ENCODE data around the gene ANAPC7. TPM values are rescaled to one million over a fixed set of nuclear protein-coding genes. Genes with fewer than 3 reads are reported as not detected.

The ANAPC7 gene
- total and polyA plus RNA-seq, 9 of the 15 experiments (the other 6 are each of a cell fraction or from before 2014, with no cell fraction given), result 46.7 to 158 (median 109) TPM

- TF ChIP-seq POLR2H (tag; IDR thresholded peaks at IDR 0.05; ENCODE audit: low read depth) (peak; percentile 76), BHLHE40 (IDR thresholded peaks at IDR 0.05; ENCODE audit: low read length) (peak; percentile 43; the same call in 1 of the 2 replicates), NR2C2 (CRISPR knock-in tag; IDR thresholded peaks at IDR 0.05) (no peak), NR2C2 (tag; IDR thresholded peaks at IDR 0.05) (0 out of 2 replicates have a peak, but pooled peaks have one; percentile 33), CTBP1 (IDR thresholded peaks at IDR 0.05; ENCODE audit: borderline replicate concordance) (peak; percentile 35; the same call in 1 of the 2 replicates), MYC (IDR thresholded peaks at IDR 0.05; ENCODE audit: low read depth, low read length) (peak; percentile 99), MYC (CRISPR knock-in tag; IDR thresholded peaks at IDR 0.05; ENCODE audit: borderline replicate concordance, low read depth) (peak; percentile 97), KLF13 (tag; IDR thresholded peaks at IDR 0.05; ENCODE audit: borderline replicate concordance, low read depth) (no peak), THRA (IDR thresholded peaks at IDR 0.05) (no peak), RBFOX2 (IDR thresholded peaks at IDR 0.05; ENCODE audit: low read depth, low read length) (peak; percentile 96), MTA1 (IDR thresholded peaks at IDR 0.05; ENCODE audit: borderline replicate concordance) (peak; percentile 64; the same call in 1 of the 2 replicates), SREBF2 (CRISPR knock-in tag; IDR thresholded peaks at IDR 0.05) (no peak), ARID2 (IDR thresholded peaks at IDR 0.05) (no peak), ZNF3 (CRISPR knock-in tag; IDR thresholded peaks at IDR 0.05) (no peak)
- TF ChIP-seq, protein P1, sequence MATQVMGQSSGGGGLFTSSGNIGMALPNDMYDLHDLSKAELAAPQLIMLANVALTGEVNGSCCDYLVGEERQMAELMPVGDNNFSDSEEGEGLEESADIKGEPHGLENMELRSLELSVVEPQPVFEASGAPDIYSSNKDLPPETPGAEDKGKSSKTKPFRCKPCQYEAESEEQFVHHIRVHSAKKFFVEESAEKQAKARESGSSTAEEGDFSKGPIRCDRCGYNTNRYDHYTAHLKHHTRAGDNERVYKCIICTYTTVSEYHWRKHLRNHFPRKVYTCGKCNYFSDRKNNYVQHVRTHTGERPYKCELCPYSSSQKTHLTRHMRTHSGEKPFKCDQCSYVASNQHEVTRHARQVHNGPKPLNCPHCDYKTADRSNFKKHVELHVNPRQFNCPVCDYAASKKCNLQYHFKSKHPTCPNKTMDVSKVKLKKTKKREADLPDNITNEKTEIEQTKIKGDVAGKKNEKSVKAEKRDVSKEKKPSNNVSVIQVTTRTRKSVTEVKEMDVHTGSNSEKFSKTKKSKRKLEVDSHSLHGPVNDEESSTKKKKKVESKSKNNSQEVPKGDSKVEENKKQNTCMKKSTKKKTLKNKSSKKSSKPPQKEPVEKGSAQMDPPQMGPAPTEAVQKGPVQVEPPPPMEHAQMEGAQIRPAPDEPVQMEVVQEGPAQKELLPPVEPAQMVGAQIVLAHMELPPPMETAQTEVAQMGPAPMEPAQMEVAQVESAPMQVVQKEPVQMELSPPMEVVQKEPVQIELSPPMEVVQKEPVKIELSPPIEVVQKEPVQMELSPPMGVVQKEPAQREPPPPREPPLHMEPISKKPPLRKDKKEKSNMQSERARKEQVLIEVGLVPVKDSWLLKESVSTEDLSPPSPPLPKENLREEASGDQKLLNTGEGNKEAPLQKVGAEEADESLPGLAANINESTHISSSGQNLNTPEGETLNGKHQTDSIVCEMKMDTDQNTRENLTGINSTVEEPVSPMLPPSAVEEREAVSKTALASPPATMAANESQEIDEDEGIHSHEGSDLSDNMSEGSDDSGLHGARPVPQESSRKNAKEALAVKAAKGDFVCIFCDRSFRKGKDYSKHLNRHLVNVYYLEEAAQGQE (IDR thresholded peaks at IDR 0.05; ENCODE audit: borderline replicate concordance), result peak; percentile 3; the same call in 1 of the 2 replicates
- TF ChIP-seq, protein P1 (CRISPR knock-in tag; IDR thresholded peaks at IDR 0.05; ENCODE audit: low read depth), result no peak
- TF ChIP-seq, protein P2, sequence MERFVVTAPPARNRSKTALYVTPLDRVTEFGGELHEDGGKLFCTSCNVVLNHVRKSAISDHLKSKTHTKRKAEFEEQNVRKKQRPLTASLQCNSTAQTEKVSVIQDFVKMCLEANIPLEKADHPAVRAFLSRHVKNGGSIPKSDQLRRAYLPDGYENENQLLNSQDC (CRISPR knock-in tag; IDR thresholded peaks at IDR 0.05), result peak; percentile 27; the same call in 1 of the 2 replicates
Measured at GRCh38 chr12:110403146-110403975, at the start of gene ANAPC7 (continued).
